Erythroblast (primary cell): ENCODE data around the gene PSMB1.

Experiments used
- GATA1 ChIP-seq: IDR thresholded peaks from 2 replicates; pipeline ENCODE4 v1.6.1; 2011; ENCODE audit warnings: low read depth, mild to moderate bottlenecking, control low read depth, low read length, moderate library complexity
- POLR2A ChIP-seq: IDR thresholded peaks from 2 replicates; pipeline ENCODE4 v1.6.1; 2011; ENCODE audit warnings: mild to moderate bottlenecking, low read length

DNA sequence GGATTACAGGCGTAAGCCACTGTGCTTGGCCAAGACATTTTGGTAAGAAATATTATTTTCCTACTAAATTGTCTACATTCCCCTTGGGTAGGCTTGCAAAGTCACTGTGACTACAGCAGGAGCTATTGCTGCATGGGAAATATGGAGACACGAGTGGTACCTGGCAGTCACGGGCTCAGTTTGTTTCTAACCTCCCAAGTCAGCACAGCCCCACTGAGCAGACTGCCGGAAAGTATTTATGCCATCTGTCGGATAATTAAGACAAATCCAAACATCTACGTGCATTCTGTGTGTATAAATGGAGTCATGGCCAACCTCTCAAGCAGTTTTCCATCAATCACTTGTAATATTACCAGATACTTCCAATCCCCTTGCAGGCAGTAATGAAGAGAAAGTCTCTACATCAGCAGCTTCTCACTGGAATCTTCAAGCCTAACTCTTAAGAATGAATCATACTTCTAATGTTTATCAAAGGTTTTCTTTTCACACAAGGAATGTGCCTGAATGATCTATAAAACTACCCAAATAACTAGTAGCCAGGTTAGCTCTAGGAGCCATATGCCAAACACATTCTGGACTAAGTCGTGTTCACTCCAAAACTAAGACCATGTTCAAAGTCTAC lies 20.1 kb downstream of the PSMB1 start:
- TF ChIP-seq POLR2A = no peak
- TF ChIP-seq GATA1 = no peak
